Psoas muscle (tissue), 8 donors: ENCODE data around the gene FUT1. TPM values are rescaled to one million over a fixed set of nuclear protein-coding genes. Genes with fewer than 3 reads are reported as not detected.

Source experiments
- ATAC-seq, 4 donors: fragments of 200-7000 bp; cut with Tn5 transposase; one replicate each; pipeline ENCODE4 v1.9.1; 2020; ENCODE audit warnings: moderate library complexity in 3 of 4, mild to moderate bottlenecking in 2 of 4
- DNase-seq, 2 donors: peaks; one replicate each; pipeline ENCODE4 v3.0.0-alpha.2; 2020
- H3K27ac ChIP-seq: fragments of 200-600 bp; one replicate; pipeline ENCODE4 v1.8.0; 2022
- H3K27me3 ChIP-seq, 3 donors: fragments of 200-600 bp in 1 of 3; one replicate each; pipeline versions ENCODE4 v1.6.1 to v1.8.0; 2013 to 2022; ENCODE audit warnings: low read length in 2 of 3, mild to moderate bottlenecking in 2 of 3, moderate library complexity in 1 of 3; ENCODE audit not compliant: insufficient read depth in 3 of 3
- H3K36me3 ChIP-seq, 2 donors: fragments of 200-600 bp in 1 of 2; one replicate each; pipeline versions ENCODE4 v1.6.1 to v1.8.0; 2013 to 2022; ENCODE audit warnings: low read depth in 1 of 2, mild to moderate bottlenecking in 1 of 2, moderate library complexity in 1 of 2; ENCODE audit not compliant: insufficient read depth in 1 of 2
- H3K4me1 ChIP-seq: fragments of 200-600 bp; one replicate; pipeline ENCODE4 v1.8.0; 2022
- H3K4me3 ChIP-seq: fragments of 200-600 bp; one replicate; pipeline ENCODE4 v1.8.0; 2022; ENCODE audit warnings: mild to moderate bottlenecking
- H3K9me3 ChIP-seq: fragments of 200-600 bp; one replicate; pipeline ENCODE4 v1.8.0; 2022
- CTCF ChIP-seq: fragments of 200-600 bp; IDR thresholded peaks from one replicate; pipeline ENCODE4 v1.8.0; 2022; ENCODE audit warnings: antibody characterized with exemption
- WGBS, 3 donors: extraction: QIAGEN DNeasy Blood & Tissue Kit; methylation state at CpG; one replicate each; pipeline versions ENCODE4 v1.1.6 to v1.1.7; 2013; 5-methylcytosine and 5-hydroxymethylcytosine counted together
- intact Hi-C, 2 donors: fragments of 100-400 bp; cut with DNase I; formaldehyde crosslinking; loops; one replicate each; pipeline versions ENCODE4 v1.11.0 to v1.14.2; 2022
- polyA plus RNA-seq, 3 donors: library from polyadenylated mRNA; stranded (reverse); fragments of 200-250 nt; gene quantifications; one replicate each; pipeline ENCODE4 v1.2.3, GENCODE V29; 2013
- total RNA-seq, 4 donors: library from RNA; stranded (reverse); fragmentation: NEBNext Ultra II Directional in 2 of 4; extraction: Animal tissue kit (Norgen Biotek cat#: 25700) in 2 of 4; gene quantifications; one replicate each; pipeline versions ENCODE4 v1.2.1 to v1.2.4, GENCODE V29; 2021 to 2023
- donor health status: healthy with polysubstance abuse.
- donor health status: DM: no; HTN: no; CAD: no; lungs with moderate emphysema.
- donor health status: Bipolar disorder and iron deficiency.
- donor health status: healthy.
- donor health status: DM: yes; HTN: yes; CAD: no.
- donor health status: DM: no; HTN: no; CAD: no.
- donor health status: DM: no; HTN: no; CAD: no.
- donor health status: DM: yes; HTN: yes; CAD: no.

The FUT1 gene
- total and polyA plus RNA-seq, 7 donors, result 1.1 to 2.3 (median 1.6) TPM

GRCh38 chr19:48722196-48722708 is 30.2 kb downstream of the FUT1 start:
- Histone ChIP-seq H3K27ac (no peak overlapping the region), H3K4me1 (peaks cover 9% of the 10 kb centered on the region), H3K27me3 (no peaks in the 10 kb centered on the region), H3K9me3 (no peaks in the 10 kb centered on the region), H3K36me3 (no peaks in the 10 kb centered on the region), H3K4me3 (no peak overlapping the region)
- intact Hi-C loops, result no loop called here
- no peak for TF ChIP-seq CTCF
- DNase-seq (no peak), ATAC-seq (no peak)
- WGBS, 3 donors, result 79 to 84% (median 82%) methylated on average over 11 of the region's 11 CpGs

DNA sequence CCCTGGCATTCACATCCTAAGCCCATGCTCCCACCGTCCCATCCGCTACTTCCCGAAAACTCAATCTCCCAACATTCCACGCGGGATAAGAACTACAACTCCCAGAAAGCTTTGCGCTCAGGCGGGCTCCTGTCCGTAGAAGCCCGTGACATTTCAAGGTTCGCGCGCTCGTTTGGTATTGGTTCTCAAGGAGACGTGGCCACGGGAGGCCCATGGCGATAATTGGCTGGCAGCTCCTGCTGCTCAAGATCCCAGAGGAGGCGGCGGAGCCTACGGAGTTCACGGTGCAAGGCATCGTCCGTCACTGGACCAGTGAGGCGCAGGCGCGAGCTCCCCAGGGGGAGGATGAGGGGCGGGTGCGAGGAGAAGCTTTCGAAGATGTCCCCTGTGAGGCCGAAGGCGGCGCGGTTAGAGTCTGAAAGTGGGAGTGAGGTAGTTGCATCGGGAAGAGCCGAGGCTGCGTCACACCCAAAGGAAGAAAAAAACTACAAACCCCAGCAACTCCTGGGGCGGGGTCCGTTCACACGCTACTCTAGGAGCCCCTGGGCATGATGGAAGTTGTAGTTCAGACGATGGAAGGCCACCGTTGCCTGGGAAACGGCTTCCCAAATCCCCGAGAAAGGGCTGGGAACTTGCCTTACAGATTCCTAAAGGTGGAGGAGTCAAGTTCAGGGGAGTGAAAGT is 31.7 kb downstream of the FUT1 start:
- intact Hi-C loops, result no loop called here
- no peaks in the 10 kb centered on the region for H3K36me3 ChIP-seq
- 14 to 17% (median 14%) methylated on average over 42 of the region's 42 CpGs for WGBS, 3 donors
- peak; percentile 81 to 89 (median 86) for ATAC-seq
- H3K9me3 ChIP-seq, result no peaks in the 10 kb centered on the region
- H3K4me1 ChIP-seq, result peaks cover 20% of the 10 kb centered on the region
- TF ChIP-seq CTCF, result no peak
- no peaks in the 10 kb centered on the region for H3K27me3 ChIP-seq
- DNase-seq, result peak; percentile 98 to 100
- H3K27ac ChIP-seq, result peak overlapping the region; percentile 91
- peak overlapping the region; percentile 78 for H3K4me3 ChIP-seq

- Histone ChIP-seq H3K9me3 (no peaks in the 10 kb centered on the region), H3K4me1 (peaks cover 26% of the 10 kb centered on the region), H3K4me3 (peak overlapping the region; percentile 78), H3K27ac (peak overlapping the region; percentile 91), H3K27me3 (no peaks in the 10 kb centered on the region), H3K36me3 (no peaks in the 10 kb centered on the region)
- TF ChIP-seq CTCF, result no peak
- ATAC-seq (peak; percentile 68 to 78 (median 70)), DNase-seq (peak; percentile 51 to 84)
- 10 to 14% (median 13%) methylated on average over 12 of the region's 12 CpGs for WGBS, 3 donors
- intact Hi-C loops, result no loop called here
These were observed 32.2 kb downstream of the FUT1 start for GRCh38 chr19:48720251-48720612.

DNA sequence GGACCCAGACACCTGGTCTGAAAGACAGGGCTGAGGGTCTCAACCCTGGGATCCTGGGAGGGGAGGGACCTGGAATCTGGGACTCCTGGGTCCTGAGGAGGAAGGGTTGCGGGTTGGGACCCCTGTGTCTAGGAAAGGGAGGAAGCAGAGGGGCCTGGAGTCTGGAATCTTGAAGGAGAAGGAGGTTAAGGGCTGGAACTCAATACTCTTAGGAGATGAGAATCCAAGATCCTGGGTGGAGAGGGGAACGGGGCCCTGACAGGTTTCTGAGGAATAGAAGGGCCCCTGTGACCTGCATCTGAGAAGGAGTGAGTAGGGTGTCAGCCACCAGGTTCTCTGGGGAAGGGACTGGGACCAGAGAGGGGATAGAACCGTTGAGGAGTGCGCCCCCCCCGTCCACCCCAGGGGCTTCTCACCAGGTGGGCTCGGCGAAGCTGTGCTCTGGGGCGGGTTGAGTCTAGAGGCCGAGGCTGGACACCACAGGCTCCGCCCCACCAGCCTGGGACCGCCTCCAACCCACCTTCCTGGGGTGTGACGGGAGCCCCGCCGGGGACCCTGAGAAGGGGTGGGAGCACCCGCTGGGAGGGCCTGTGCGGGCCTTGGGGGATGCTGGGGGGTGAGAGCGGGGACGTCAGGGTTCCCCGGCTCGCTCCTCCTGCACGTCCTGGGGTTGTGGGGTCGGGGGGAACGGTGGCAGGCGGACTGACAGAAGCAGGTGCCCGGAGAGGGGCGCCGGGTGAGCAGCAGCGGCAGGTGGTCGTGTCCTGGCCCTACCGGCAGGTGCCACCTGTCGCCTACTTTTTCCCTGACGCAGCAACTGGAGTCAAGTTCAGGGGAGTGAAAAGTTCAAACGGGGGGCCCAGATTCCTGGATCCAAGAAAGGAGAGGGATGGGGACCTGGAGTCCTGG is 32.9 kb downstream of the FUT1 start, which contains the start of gene MAMSTR:
Gene MAMSTR, minus strand, starts transcription at position 463 of the 909 bp plus-strand sequence. CDS start 694 bp downstream, outside the sequence.
- H3K4me3 ChIP-seq, result peak within 1 kb of the TSS; percentile 78
- intact Hi-C loops, result loop anchor here (2.0 to 5.0 kb wide), 2 partner anchors 42 to 81 kb away; no protein-coding TSS in a partner anchor
- H3K27ac ChIP-seq, result peak within 1 kb of the TSS; percentile 91
- no peaks in the 10 kb centered on the region for H3K9me3 ChIP-seq
- peak; percentile 43 to 60 (median 56) for ATAC-seq
- peaks cover 30% of the 10 kb centered on the region for H3K4me1 ChIP-seq
- H3K27me3 ChIP-seq, result no peaks in the 10 kb centered on the region
- WGBS, 3 donors, result 21 to 40% (median 29%) methylated on average over 33 of the region's 33 CpGs
- H3K36me3 ChIP-seq, result no peaks in the 10 kb centered on the region
- no peak for TF ChIP-seq CTCF
- DNase-seq, result peak; percentile 62 to 77
